ENCODE measurements around the gene EGFL8. TPM values are rescaled to one million over a fixed set of nuclear protein-coding genes. Genes with fewer than 3 reads are reported as not detected.

The EGFL8 gene
- total RNA-seq, 2 donors from 2014 or later = 13.8 to 16.2 TPM

- Histone ChIP-seq H3K27ac (peak overlapping the region; percentile 98 to 100), H3K9me3 (no peaks in the 10 kb centered on the region), H3K4me1 (ENCODE audit: control insufficient read depth in 1 of 2, low read depth in 2 of 2) (peaks cover 11 to 18% of the 10 kb centered on the region in 2 donors), H3K36me3 (no peaks in the 10 kb centered on the region), H3K4me3 (peak overlapping the region; percentile 96), H3K27me3 (replicated peaks; ENCODE audit: insufficient read depth) (no peaks in the 10 kb centered on the region)
- DNase-seq (ENCODE audit: low spot score) (no peak), ATAC-seq (ENCODE audit: insufficient number of reproducible peaks, low FRiP score, low read depth) (no peak)
- no peak for TF ChIP-seq CTCF (IDR thresholded peaks at IDR 0.05)
Observed at GRCh38 chr6:32196682-32197616, 32.6 kb downstream of the EGFL8 start.

- H3K4me3 ChIP-seq = no peak overlapping the region
Observed at GRCh38 chr6:32198345-32198696, 33.9 kb downstream of the EGFL8 start.

DNA sequence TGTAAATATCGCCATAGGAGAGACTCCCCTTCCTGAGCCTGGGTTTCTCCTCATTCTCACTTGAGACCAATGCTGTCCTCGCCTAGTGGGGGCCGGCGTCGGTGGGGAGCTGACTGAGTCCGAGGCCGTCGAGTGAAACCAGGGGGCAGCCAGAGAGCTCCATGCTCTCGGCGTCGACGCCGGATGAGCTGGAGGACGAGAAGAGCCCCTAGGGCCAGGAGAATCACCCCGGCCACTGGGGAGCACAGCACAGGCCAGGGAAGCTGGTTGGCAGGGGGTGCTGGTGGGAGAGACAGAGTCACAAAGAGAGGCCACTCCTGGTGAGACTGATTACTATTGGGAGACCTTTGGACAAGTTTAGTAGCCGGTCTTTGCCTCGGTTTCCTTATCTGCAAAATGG, 34.5 kb downstream of the EGFL8 start:
- Histone ChIP-seq H3K36me3 (no peaks in the 10 kb centered on the region), H3K9me3 (no peaks in the 10 kb centered on the region), H3K27ac (no peak overlapping the region), H3K4me1 (ENCODE audit: control insufficient read depth in 1 of 2, low read depth in 2 of 2) (peaks cover 11 to 18% of the 10 kb centered on the region in 2 donors), H3K4me3 (no peak overlapping the region), H3K27me3 (replicated peaks; ENCODE audit: insufficient read depth) (no peaks in the 10 kb centered on the region)
- TF ChIP-seq CTCF (IDR thresholded peaks at IDR 0.05) = no peak
- no peak for ATAC-seq (ENCODE audit: insufficient number of reproducible peaks, low FRiP score, low read depth)
- no peak for DNase-seq (ENCODE audit: low spot score)

More at GRCh38 chr6:32198345-32198696, 33.9 kb downstream of the EGFL8 start:
- H3K27ac ChIP-seq = no peak overlapping the region
- ATAC-seq (ENCODE audit: insufficient number of reproducible peaks, low FRiP score, low read depth) = no peak
- TF ChIP-seq CTCF (IDR thresholded peaks at IDR 0.05) = no peak
- H3K9me3 ChIP-seq = no peaks in the 10 kb centered on the region
- H3K36me3 ChIP-seq = no peaks in the 10 kb centered on the region
- H3K27me3 ChIP-seq (replicated peaks; ENCODE audit: insufficient read depth) = no peaks in the 10 kb centered on the region
- H3K4me1 ChIP-seq (ENCODE audit: control insufficient read depth in 1 of 2, low read depth in 2 of 2) = peaks cover 11 to 18% of the 10 kb centered on the region in 2 donors
- no peak for DNase-seq (ENCODE audit: low spot score)

DNA sequence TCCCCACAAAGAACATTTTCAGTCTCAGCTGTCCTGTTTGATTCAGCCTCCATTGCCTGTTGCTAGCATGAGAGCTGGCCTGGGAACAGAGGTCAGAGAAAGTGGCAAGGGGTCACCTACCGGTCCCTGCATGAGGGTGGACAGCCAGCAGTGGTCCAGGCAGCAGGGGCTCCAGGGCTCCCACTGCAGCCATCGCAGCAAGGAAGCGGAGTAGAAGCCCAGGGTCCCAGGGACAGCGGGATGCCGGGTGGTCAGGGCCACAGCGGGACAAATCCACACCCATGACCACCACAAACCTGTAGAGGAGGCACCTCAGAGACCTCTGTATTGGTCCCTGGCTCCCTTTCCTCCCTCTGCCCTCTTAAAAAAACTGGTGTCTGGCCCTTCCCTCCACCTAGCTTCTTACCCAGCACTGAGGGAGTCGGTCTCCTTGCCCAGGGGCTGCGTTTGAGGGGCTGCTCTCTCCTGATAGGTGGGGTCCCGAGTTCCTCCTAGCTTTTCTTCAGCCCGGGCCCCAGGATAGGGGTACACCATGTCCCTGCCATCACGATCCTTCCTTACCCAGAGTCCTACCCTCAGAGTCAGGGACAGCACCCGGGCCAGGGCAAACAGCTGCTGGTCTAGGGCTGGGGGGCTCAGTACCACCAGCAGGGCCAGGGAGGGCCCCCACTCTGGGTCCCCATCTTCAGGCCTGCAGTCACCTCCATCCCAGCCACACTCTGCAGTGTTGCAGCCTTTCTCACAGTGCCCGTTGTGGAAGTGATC, 36.5 kb downstream of the EGFL8 start:
- Histone ChIP-seq H3K27ac (no peak overlapping the region), H3K9me3 (no peaks in the 10 kb centered on the region), H3K36me3 (no peaks in the 10 kb centered on the region), H3K4me3 (no peak overlapping the region), H3K27me3 (replicated peaks; ENCODE audit: insufficient read depth) (no peaks in the 10 kb centered on the region), H3K4me1 (ENCODE audit: control insufficient read depth in 1 of 2, low read depth in 2 of 2) (peaks cover 7 to 9% of the 10 kb centered on the region in 2 donors)
- ATAC-seq (ENCODE audit: insufficient number of reproducible peaks, low FRiP score, low read depth) (no peak), DNase-seq (ENCODE audit: low spot score) (no peak)
- no peak for TF ChIP-seq CTCF (IDR thresholded peaks at IDR 0.05)

DNA sequence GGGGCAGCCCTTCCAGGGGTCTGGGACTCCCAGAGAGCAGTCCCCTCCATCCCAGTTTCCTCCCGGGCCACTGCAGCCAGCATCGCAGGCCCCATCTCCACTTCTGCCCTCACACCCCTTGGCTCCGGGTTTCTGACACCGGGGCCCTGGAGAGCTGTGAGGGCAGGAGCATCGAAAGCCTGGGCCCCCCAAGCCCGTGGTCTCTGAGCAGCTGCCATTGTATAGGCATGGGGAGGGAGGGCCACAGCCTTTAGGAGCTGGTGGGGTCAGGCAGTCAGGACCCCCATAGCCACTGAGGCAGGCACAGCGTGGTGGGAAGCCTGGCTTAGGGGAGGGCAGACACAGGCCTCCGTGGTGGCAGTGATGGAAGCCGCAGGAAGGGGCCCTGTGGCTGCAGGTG, 37.8 kb downstream of the EGFL8 start:
- Histone ChIP-seq H3K4me1 (ENCODE audit: control insufficient read depth in 1 of 2, low read depth in 2 of 2) (peaks cover 2 to 3% of the 10 kb centered on the region in 2 donors), H3K4me3 (no peak overlapping the region), H3K36me3 (no peaks in the 10 kb centered on the region), H3K27me3 (replicated peaks; ENCODE audit: insufficient read depth) (no peaks in the 10 kb centered on the region), H3K27ac (no peak overlapping the region), H3K9me3 (no peaks in the 10 kb centered on the region)
- ATAC-seq (ENCODE audit: insufficient number of reproducible peaks, low FRiP score, low read depth) = no peak
- no peak for TF ChIP-seq CTCF (IDR thresholded peaks at IDR 0.05)
- DNase-seq (ENCODE audit: low spot score) = no peak

Measured in thoracic aorta (tissue), 2 donors.